Astrocyte (in vitro differentiated cells and primary cell): ENCODE measurements around the gene SH2D7. TPM values are rescaled to one million over a fixed set of nuclear protein-coding genes. Genes with fewer than 3 reads are reported as not detected.

Experiments
- DNase-seq: peaks from one replicate; pipeline ENCODE4 v3.0.0-alpha.2; 2010; ENCODE audit warnings: low read depth
- FAIRE-seq: peaks from 2 replicates; lab custom pipeline; 2011; peaks lifted over from hg19 to GRCh38; lab: Jason Lieb, UNC
- H2AFZ ChIP-seq: 2 replicates; pipeline ENCODE4 v1.6.0; 2012; ENCODE audit warnings: low read depth, low read length, inconsistent platforms
- H3K27ac ChIP-seq: 2 replicates; pipeline ENCODE4 v1.5.1; 2011; ENCODE audit warnings: low read depth, low read length, inconsistent platforms
- H3K27me3 ChIP-seq: 2 replicates; pipeline ENCODE4 v1.6.0; 2011; ENCODE audit warnings: low read length, inconsistent platforms; ENCODE audit not compliant: insufficient read depth
- H3K36me3 ChIP-seq: 2 replicates; pipeline ENCODE4 v1.5.1; 2011; ENCODE audit warnings: low read length, inconsistent platforms; ENCODE audit not compliant: insufficient read depth
- H3K4me1 ChIP-seq: 2 replicates; pipeline ENCODE4 v1.5.1; 2011; ENCODE audit warnings: low read length, inconsistent platforms; ENCODE audit not compliant: insufficient read depth
- H3K4me2 ChIP-seq: 2 replicates; pipeline ENCODE4 v1.6.0; 2012; ENCODE audit warnings: low read length, inconsistent platforms
- H3K4me3 ChIP-seq: 2 replicates; pipeline ENCODE4 v1.5.1; 2011; ENCODE audit warnings: low read depth, mild to moderate bottlenecking, low read length, inconsistent platforms; ENCODE audit not compliant: insufficient read depth
- H3K79me2 ChIP-seq: 2 replicates; pipeline ENCODE4 v1.6.0; 2012; ENCODE audit warnings: mild to moderate bottlenecking, low read length, inconsistent platforms; ENCODE audit not compliant: insufficient read depth
- H3K9ac ChIP-seq: 2 replicates; pipeline ENCODE4 v1.6.0; 2012; ENCODE audit warnings: mild to moderate bottlenecking, low read length, inconsistent platforms
- H3K9me3 ChIP-seq: 2 replicates; pipeline ENCODE4 v1.5.1; 2012; ENCODE audit warnings: low read depth, mild to moderate bottlenecking, low read length, inconsistent platforms; ENCODE audit not compliant: insufficient read depth
- H4K20me1 ChIP-seq: 2 replicates; pipeline ENCODE4 v1.6.0; 2012; ENCODE audit warnings: low read length, inconsistent platforms; ENCODE audit not compliant: insufficient read depth
- H3K27ac Mint-ChIP-seq: one replicate; pipeline ENCODE4 v1.8.0; 2021; ENCODE audit warnings: mild to moderate bottlenecking, mixed read lengths; ENCODE audit not compliant: unreplicated experiment
- H3K27me3 Mint-ChIP-seq: one replicate; pipeline ENCODE4 v1.8.0; 2021; ENCODE audit warnings: low read depth, mixed read lengths; ENCODE audit not compliant: unreplicated experiment
- H3K36me3 Mint-ChIP-seq: one replicate; pipeline ENCODE4 v1.8.0; 2021; ENCODE audit warnings: low read depth, mixed read lengths; ENCODE audit not compliant: unreplicated experiment
- H3K4me1 Mint-ChIP-seq: one replicate; pipeline ENCODE4 v1.8.0; 2021; ENCODE audit warnings: low read depth, mixed read lengths; ENCODE audit not compliant: unreplicated experiment
- H3K4me3 Mint-ChIP-seq: one replicate; pipeline ENCODE4 v1.8.0; 2021; ENCODE audit warnings: mild to moderate bottlenecking, moderate library complexity, mixed read lengths; ENCODE audit not compliant: unreplicated experiment
- H3K9me3 Mint-ChIP-seq: one replicate; pipeline ENCODE4 v1.8.0; 2021; ENCODE audit warnings: mild to moderate bottlenecking, mixed read lengths; ENCODE audit not compliant: unreplicated experiment
- EZH2 ChIP-seq: IDR thresholded peaks from 2 replicates; pipeline ENCODE4 v1.6.1; 2012; ENCODE audit warnings: mild to moderate bottlenecking, low read length, inconsistent platforms; ENCODE audit not compliant: insufficient read depth
- total RNA-seq: library from RNA; stranded (reverse); gene quantifications from 2 replicates; pipeline ENCODE4 v1.2.1, GENCODE V29; 2021
- TF ChIP-seq, protein P1 (sequence below): IDR thresholded peaks from 2 replicates; pipeline ENCODE4 v1.5.1; 2011; ENCODE audit warnings: low read depth, mild to moderate bottlenecking, inconsistent platforms, low read length, moderate library complexity; ENCODE audit not compliant: insufficient read depth

The SH2D7 gene
- total RNA-seq, 1 donor from 2014 or later: not detected

DNA sequence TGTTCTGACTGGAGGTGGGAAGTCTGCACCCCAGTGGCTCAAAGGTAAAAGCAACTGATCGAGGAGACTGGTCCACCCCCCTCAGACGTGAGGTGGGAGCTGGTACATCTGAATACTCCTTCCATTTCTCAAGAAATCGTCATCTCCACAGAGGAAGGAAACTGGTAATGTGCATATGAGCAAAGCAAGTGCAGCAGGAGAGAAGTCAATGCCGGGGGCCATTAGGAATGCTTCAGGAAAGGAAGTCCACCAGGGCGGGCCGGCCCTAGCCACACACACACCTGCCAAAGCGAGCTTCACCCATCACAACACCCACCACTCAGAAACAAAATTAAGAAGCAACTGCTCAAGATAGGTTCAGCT, 23.3 kb upstream of the SH2D7 start:
- Histone ChIP-seq H3K27ac (no peak overlapping the region), H3K4me2 (peak overlapping the region; percentile 51), H3K4me3 (no peak overlapping the region), H3K36me3 (no peaks in the 10 kb centered on the region), H3K79me2 (peaks cover 92% of the 10 kb centered on the region), H2AFZ (no peak overlapping the region), H4K20me1 (peaks cover 71% of the 10 kb centered on the region), H3K9me3 (no peaks in the 10 kb centered on the region), H3K27me3 (no peaks in the 10 kb centered on the region), H3K9ac (peak overlapping the region; percentile 25), H3K4me1 (peaks cover 67% of the 10 kb centered on the region)
- H3K9me3 Mint-ChIP-seq: no peaks in the 10 kb centered on the region
- H3K27ac Mint-ChIP-seq: no peak overlapping the region
- DNase-seq (no peak), FAIRE-seq (no peak)
- H3K4me3 Mint-ChIP-seq: no peak overlapping the region
- H3K36me3 Mint-ChIP-seq: peaks cover 2% of the 10 kb centered on the region
- H3K27me3 Mint-ChIP-seq: no peaks in the 10 kb centered on the region
- TF ChIP-seq, protein P1, sequence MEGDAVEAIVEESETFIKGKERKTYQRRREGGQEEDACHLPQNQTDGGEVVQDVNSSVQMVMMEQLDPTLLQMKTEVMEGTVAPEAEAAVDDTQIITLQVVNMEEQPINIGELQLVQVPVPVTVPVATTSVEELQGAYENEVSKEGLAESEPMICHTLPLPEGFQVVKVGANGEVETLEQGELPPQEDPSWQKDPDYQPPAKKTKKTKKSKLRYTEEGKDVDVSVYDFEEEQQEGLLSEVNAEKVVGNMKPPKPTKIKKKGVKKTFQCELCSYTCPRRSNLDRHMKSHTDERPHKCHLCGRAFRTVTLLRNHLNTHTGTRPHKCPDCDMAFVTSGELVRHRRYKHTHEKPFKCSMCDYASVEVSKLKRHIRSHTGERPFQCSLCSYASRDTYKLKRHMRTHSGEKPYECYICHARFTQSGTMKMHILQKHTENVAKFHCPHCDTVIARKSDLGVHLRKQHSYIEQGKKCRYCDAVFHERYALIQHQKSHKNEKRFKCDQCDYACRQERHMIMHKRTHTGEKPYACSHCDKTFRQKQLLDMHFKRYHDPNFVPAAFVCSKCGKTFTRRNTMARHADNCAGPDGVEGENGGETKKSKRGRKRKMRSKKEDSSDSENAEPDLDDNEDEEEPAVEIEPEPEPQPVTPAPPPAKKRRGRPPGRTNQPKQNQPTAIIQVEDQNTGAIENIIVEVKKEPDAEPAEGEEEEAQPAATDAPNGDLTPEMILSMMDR: no peak
- no peak for TF ChIP-seq EZH2
- H3K4me1 Mint-ChIP-seq: peaks cover 65% of the 10 kb centered on the region

DNA sequence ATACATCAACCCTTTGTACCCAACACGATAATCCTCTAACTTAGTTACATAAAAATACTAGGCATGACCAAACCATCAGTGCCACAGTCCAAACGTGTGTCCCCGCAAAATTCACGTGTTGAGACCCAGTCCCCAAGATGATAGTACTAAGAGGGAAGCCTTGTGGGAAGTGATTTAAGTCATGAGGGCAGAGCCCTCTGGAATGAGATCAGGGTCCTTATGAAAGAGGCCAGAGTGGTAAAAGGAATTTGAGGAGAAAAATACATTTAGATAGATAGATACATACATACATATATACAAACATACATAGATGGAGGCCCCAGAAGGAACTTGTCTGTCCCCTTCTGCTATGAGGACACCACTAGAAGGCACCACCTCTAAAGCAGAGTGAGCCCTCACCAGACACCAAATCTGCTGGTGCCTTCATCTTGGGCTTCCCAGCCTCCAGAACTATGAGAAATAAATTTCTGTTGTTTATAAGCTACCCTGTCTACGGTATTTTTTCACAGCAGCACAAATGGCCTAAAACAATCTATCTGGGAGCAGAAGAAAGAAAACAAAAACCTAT, 22.8 kb upstream of the SH2D7 start:
- no peaks in the 10 kb centered on the region for H3K9me3 Mint-ChIP-seq
- Histone ChIP-seq H3K9me3 (no peaks in the 10 kb centered on the region), H3K36me3 (no peaks in the 10 kb centered on the region), H3K4me3 (no peak overlapping the region), H3K4me1 (peaks cover 67% of the 10 kb centered on the region), H3K4me2 (peak overlapping the region; percentile 32), H3K9ac (no peak overlapping the region), H3K27me3 (no peaks in the 10 kb centered on the region), H4K20me1 (peaks cover 70% of the 10 kb centered on the region), H3K27ac (no peak overlapping the region), H2AFZ (no peak overlapping the region), H3K79me2 (peaks cover 92% of the 10 kb centered on the region)
- no peak for TF ChIP-seq EZH2
- TF ChIP-seq, protein P1: no peak
- H3K36me3 Mint-ChIP-seq: peaks cover 2% of the 10 kb centered on the region
- H3K27ac Mint-ChIP-seq: no peak overlapping the region
- H3K4me3 Mint-ChIP-seq: no peak overlapping the region
- FAIRE-seq: no peak
- H3K27me3 Mint-ChIP-seq: no peaks in the 10 kb centered on the region
- peaks cover 69% of the 10 kb centered on the region for H3K4me1 Mint-ChIP-seq
- DNase-seq: no peak

DNA sequence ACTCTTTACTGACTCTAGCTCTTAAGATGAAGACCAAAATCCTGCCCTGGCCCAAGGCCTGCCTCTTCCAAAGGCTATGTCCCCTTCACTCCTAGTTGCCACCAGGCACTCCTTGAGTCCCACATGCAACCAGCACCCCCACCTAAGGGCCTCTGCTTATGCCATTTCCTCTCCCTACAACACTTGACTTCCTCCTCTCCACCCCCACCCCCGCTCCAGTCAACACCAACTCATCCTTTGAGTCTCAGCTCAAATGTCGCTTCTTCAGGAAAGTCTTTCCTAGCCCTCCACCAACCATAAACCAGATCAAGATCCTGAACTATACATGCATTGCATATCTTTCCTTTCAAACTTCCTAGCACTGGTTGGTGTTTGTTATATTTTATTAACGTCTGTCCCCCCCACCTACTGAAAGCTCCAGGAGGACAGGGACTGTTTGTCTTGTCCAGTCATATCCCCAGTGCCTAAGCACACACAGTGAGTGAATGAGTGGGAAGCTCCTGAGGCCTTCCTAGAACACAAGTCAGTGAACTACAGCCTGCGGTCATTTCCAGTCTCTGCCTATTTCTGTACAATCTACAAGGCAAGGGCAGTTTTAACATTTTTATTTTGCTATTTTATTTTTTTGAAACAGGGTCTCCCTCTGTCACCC, 22.2 kb upstream of the SH2D7 start:
- H3K4me2 ChIP-seq: peak overlapping the region; percentile 32
- H3K4me3 Mint-ChIP-seq: no peak overlapping the region
- H3K4me1 ChIP-seq: peaks cover 65% of the 10 kb centered on the region
- DNase-seq: no peak
- peaks cover 94% of the 10 kb centered on the region for H3K79me2 ChIP-seq
- H3K27ac Mint-ChIP-seq: peak overlapping the region; percentile 9
- H3K9me3 ChIP-seq: no peaks in the 10 kb centered on the region
- TF ChIP-seq, protein P1: no peak
- TF ChIP-seq EZH2: no peak
- H3K27ac ChIP-seq: no peak overlapping the region
- H2AFZ ChIP-seq: no peak overlapping the region
- H3K36me3 ChIP-seq: no peaks in the 10 kb centered on the region
- FAIRE-seq: no peak
- H3K9ac ChIP-seq: no peak overlapping the region
- no peak overlapping the region for H3K4me3 ChIP-seq
- H3K4me1 Mint-ChIP-seq: peaks cover 69% of the 10 kb centered on the region
- H3K36me3 Mint-ChIP-seq: peaks cover 2% of the 10 kb centered on the region
- H4K20me1 ChIP-seq: peaks cover 73% of the 10 kb centered on the region
- H3K27me3 Mint-ChIP-seq: no peaks in the 10 kb centered on the region
- H3K9me3 Mint-ChIP-seq: no peaks in the 10 kb centered on the region
- no peaks in the 10 kb centered on the region for H3K27me3 ChIP-seq
